ENCODE results near the gene CNN2. TPM values are rescaled to one million over a fixed set of nuclear protein-coding genes. Genes with fewer than 3 reads are reported as not detected.
A peak's percentile ranks its signal among the peaks of the same experiment; 100 is the strongest.

The CNN2 gene
- total and polyA plus RNA-seq, 12 donors = 6.9 to 64.9 (median 42.7) TPM

- no peak for DNase-seq
- 71 to 92% (median 88%) methylated on average over 19 to 37 of the region's 37 CpGs for WGBS, 4 donors
- Histone ChIP-seq H3K4me1 (replicated peaks in 1 of 2) (peaks cover 0 to 19% of the 10 kb centered on the region in 2 donors), H3K36me3 (replicated peaks in 1 of 2) (no peaks in the 10 kb centered on the region), H3K9me3 (replicated peaks in 1 of 3) (peaks cover 0 to 2% (median 0%) of the 10 kb centered on the region in 3 donors), H3K27me3 (peaks cover 18% of the 10 kb centered on the region), H3K4me3 (no peak overlapping the region), H3K27ac (no peak overlapping the region)
- no peak for TF ChIP-seq POLR2A (IDR thresholded peaks at IDR 0.05)
- TF ChIP-seq, protein P1, sequence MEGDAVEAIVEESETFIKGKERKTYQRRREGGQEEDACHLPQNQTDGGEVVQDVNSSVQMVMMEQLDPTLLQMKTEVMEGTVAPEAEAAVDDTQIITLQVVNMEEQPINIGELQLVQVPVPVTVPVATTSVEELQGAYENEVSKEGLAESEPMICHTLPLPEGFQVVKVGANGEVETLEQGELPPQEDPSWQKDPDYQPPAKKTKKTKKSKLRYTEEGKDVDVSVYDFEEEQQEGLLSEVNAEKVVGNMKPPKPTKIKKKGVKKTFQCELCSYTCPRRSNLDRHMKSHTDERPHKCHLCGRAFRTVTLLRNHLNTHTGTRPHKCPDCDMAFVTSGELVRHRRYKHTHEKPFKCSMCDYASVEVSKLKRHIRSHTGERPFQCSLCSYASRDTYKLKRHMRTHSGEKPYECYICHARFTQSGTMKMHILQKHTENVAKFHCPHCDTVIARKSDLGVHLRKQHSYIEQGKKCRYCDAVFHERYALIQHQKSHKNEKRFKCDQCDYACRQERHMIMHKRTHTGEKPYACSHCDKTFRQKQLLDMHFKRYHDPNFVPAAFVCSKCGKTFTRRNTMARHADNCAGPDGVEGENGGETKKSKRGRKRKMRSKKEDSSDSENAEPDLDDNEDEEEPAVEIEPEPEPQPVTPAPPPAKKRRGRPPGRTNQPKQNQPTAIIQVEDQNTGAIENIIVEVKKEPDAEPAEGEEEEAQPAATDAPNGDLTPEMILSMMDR (IDR thresholded peaks at IDR 0.05) = no peak
- intact Hi-C loops (cut with DNase I) = no loop called here
Measured at GRCh38 chr19:1063030-1063908, 36.9 kb downstream of the CNN2 start.

- Histone ChIP-seq H3K4me1 (replicated peaks in 1 of 2) (peaks cover 0 to 20% of the 10 kb centered on the region in 2 donors), H3K36me3 (replicated peaks in 1 of 2) (no peaks in the 10 kb centered on the region), H3K4me3 (no peak overlapping the region), H3K9me3 (replicated peaks in 1 of 3) (no peaks in the 10 kb centered on the region), H3K27me3 (peaks cover 26% of the 10 kb centered on the region), H3K27ac (no peak overlapping the region)
- TF ChIP-seq, protein P1 (IDR thresholded peaks at IDR 0.05) = no peak
- TF ChIP-seq POLR2A (IDR thresholded peaks at IDR 0.05) = no peak
- 66 to 89% (median 81%) methylated on average over 34 to 37 of the region's 37 CpGs for WGBS, 4 donors
- intact Hi-C loops (cut with DNase I) = no loop called here
- peak in 1 of 7 donors; percentile 23 for DNase-seq
Measured at GRCh38 chr19:1063909-1064660, 37.7 kb downstream of the CNN2 start.

DNA sequence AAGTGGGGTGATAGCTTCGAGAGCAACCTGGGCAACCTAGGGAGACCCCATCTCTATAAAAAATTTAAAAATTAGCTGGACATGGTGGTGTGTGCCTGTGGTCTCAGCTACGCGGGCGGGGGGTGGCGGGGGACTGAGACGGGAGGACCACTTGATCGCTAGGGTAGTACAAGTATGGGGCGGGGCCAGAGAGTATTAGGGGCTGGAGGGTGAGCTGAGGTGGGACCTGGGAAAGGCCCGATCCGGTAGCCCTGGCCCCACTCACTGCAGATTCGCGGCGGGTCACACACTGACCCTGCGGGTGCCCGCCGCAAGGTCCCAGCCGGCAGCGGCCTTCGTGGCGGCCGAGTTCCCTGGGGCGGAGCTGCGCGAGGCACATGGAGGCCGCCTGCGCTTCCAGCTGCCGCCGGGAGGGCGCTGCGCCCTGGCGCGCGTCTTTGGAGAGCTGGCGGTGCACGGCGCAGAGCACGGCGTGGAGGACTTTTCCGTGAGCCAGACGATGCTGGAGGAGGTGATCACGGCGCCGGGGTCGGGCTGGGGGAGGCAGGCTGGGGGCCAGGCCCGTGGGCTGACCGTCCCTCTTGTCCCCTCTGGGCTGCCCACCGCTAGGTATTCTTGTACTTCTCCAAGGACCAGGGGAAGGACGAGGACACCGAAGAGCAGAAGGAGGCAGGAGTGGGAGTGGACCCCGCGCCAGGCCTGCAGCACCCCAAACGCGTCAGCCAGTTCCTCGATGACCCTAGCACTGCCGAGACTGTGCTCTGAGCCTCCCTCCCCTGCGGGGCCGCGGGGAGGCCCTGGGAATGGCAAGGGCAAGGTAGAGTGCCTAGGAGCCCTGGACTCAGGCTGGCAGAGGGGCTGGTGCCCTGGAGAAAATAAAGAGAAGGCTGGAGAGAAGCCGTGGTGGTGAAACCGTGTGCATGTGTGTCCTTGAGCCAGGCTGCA is 38.5 kb downstream of the CNN2 start:
- no peak for TF ChIP-seq POLR2A (IDR thresholded peaks at IDR 0.05)
- TF ChIP-seq, protein P1 (IDR thresholded peaks at IDR 0.05) = peak; percentile 57 to 90 (median 74)
- H3K27me3 ChIP-seq = peaks cover 35% of the 10 kb centered on the region
- peak; percentile 56 to 82 (median 65) for DNase-seq
- intact Hi-C loops (cut with DNase I) = no loop called here
- WGBS, 4 donors = 9 to 26% (median 15%) methylated on average over 13 to 60 of the region's 60 CpGs
- no peak overlapping the region for H3K27ac ChIP-seq
- no peaks in the 10 kb centered on the region for H3K9me3 ChIP-seq (replicated peaks in 1 of 3)
- H3K36me3 ChIP-seq (replicated peaks in 1 of 2) = no peaks in the 10 kb centered on the region
- H3K4me1 ChIP-seq (replicated peaks in 1 of 2) = peaks cover 0 to 23% of the 10 kb centered on the region in 2 donors
- H3K4me3 ChIP-seq = no peak overlapping the region
